Omental fat pad (tissue), 4 donors: Measurements from ENCODE around the gene CHMP2A. TPM values are rescaled to one million over a fixed set of nuclear protein-coding genes. Genes with fewer than 3 reads are reported as not detected.
"Not testable (repeated sequence)": the region's sequence is repeated elsewhere in the genome, so short reads cannot be mapped to it uniquely, and the experiment has no call there.

Experiments
- ATAC-seq: fragments of 150-250 bp; one replicate; pipeline ENCODE4 v1.9.1; 2016; ENCODE audit warnings: mild to moderate bottlenecking, moderate library complexity; ENCODE audit not compliant: low FRiP score
- DNase-seq: peaks from one replicate; pipeline ENCODE4 v3.0.0-alpha.2; 2019; ENCODE audit warnings: low spot score
- small RNA-seq: library from RNA; depleted of rRNA; stranded (forward); fragments of <200 nt; gene quantifications from one replicate; pipeline ENCODE3, GENCODE V24; 2016
- total RNA-seq, 4 donors: library from RNA; depleted of rRNA; stranded (reverse); fragments of >200 nt; gene quantifications; one replicate each; pipeline ENCODE4 v1.1.0, GENCODE V29; 2016
- TF ChIP-seq, protein P1 (sequence below), 3 donors: fragments of 450-650 bp; IDR thresholded peaks; one replicate each; pipeline ENCODE4 v1.5.1; 2016 to 2017; ENCODE audit warnings: antibody characterized with exemption in 3 of 3, mild to moderate bottlenecking in 3 of 3, moderate library complexity in 2 of 3

The CHMP2A gene
- total RNA-seq, 4 donors from 2014 or later, result 87.0 to 115 (median 99.6) TPM

GRCh38 chr19:58510084-58510862, 44.6 kb downstream of the CHMP2A start:
- DNase-seq (no peak), ATAC-seq (no peak)
- TF ChIP-seq, protein P1, sequence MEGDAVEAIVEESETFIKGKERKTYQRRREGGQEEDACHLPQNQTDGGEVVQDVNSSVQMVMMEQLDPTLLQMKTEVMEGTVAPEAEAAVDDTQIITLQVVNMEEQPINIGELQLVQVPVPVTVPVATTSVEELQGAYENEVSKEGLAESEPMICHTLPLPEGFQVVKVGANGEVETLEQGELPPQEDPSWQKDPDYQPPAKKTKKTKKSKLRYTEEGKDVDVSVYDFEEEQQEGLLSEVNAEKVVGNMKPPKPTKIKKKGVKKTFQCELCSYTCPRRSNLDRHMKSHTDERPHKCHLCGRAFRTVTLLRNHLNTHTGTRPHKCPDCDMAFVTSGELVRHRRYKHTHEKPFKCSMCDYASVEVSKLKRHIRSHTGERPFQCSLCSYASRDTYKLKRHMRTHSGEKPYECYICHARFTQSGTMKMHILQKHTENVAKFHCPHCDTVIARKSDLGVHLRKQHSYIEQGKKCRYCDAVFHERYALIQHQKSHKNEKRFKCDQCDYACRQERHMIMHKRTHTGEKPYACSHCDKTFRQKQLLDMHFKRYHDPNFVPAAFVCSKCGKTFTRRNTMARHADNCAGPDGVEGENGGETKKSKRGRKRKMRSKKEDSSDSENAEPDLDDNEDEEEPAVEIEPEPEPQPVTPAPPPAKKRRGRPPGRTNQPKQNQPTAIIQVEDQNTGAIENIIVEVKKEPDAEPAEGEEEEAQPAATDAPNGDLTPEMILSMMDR (IDR thresholded peaks at IDR 0.05), result no peak

GRCh38 chr19:58509731-58510083, 45.2 kb downstream of the CHMP2A start:
- TF ChIP-seq, protein P1 (IDR thresholded peaks at IDR 0.05), result no peak
- DNase-seq, result no peak
- ATAC-seq, result no peak

GRCh38 chr19:58507602-58508223, 47.2 kb downstream of the CHMP2A start:
- not testable (repeated sequence) for ATAC-seq, DNase-seq

Small RNA genes lying within 50 kb of the gene (small RNA-seq; reads per million reads assigned to genes)
- not detected for gene MIR6807
- not detected for gene RN7SL525P

Other genes starting within 250 kb of the CHMP2A start
- gene ERVK3-1, start 249.7 kb downstream of the CHMP2A start, total RNA-seq, result 10 to 100 TPM; 39.5 to 85.1 (median 59.2) TPM
- 1 to 10 TPM; 2.0 to 3.7 (median 2.8) TPM for gene ZSCAN22, start 228.1 kb downstream of the CHMP2A start, total RNA-seq
- gene A1BG, start 201.6 kb downstream of the CHMP2A start, total RNA-seq, result 10 to 100 TPM in 3 of 4 donors, 1 to 10 TPM in 1; 8.7 to 18.4 (median 16.4) TPM
- 1 to 10 TPM in 3 of 4 donors, under 1 TPM in 1; 0.74 to 2.4 (median 1.3) TPM for gene ZNF497, start 192.4 kb downstream of the CHMP2A start, total RNA-seq
- 1 to 10 TPM in 3 of 4 donors, under 1 TPM in 1; 0.48 to 4.4 (median 2.1) TPM for gene ZNF837, start 174.1 kb downstream of the CHMP2A start, total RNA-seq
- 1,000 to 10,000 TPM; 1,379 to 1,993 (median 1,504) TPM for gene RPS5, start 167.8 kb downstream of the CHMP2A start, total RNA-seq
- not detected for gene RNF225, start 159.4 kb downstream of the CHMP2A start, total RNA-seq
- 10 to 100 TPM in 2 of 4 donors, 1 to 10 TPM in 2; 7.9 to 34.1 (median 9.2) TPM for gene ZNF584, start 146.5 kb downstream of the CHMP2A start, total RNA-seq
- gene ZNF132, start 115.0 kb downstream of the CHMP2A start, total RNA-seq, result 1 to 10 TPM; 4.0 to 8.2 (median 4.6) TPM
- 1 to 10 TPM; 3.8 to 8.5 (median 6.0) TPM for gene ZNF324B, start 103.5 kb downstream of the CHMP2A start, total RNA-seq
- gene ZNF324, start 88.0 kb downstream of the CHMP2A start, total RNA-seq, result 10 to 100 TPM in 3 of 4 donors, 1 to 10 TPM in 1; 7.3 to 23.3 (median 15.8) TPM
- gene ZNF446, start 78.8 kb downstream of the CHMP2A start, total RNA-seq, result 10 to 100 TPM in 1 of 4 donors, 1 to 10 TPM in 3; 6.6 to 10.4 (median 8.0) TPM
- gene SLC27A5, start 43.1 kb downstream of the CHMP2A start, total RNA-seq, result 1 to 10 TPM; 4.5 to 8.5 (median 5.6) TPM
- 10 to 100 TPM in 1 of 4 donors, 1 to 10 TPM in 3; 4.6 to 10.2 (median 8.4) TPM for gene ZBTB45, start 35.3 kb downstream of the CHMP2A start, total RNA-seq
- gene TRIM28, start 11.0 kb downstream of the CHMP2A start, total RNA-seq, result 100 to 1,000 TPM; 151 to 238 (median 166) TPM
- gene UBE2M, start 3.5 kb upstream of the CHMP2A start, total RNA-seq, result 10 to 100 TPM; 19.4 to 26.2 (median 23.3) TPM
- 10 to 100 TPM; 15.8 to 32.5 (median 22.1) TPM for gene MZF1, start 18.2 kb upstream of the CHMP2A start, total RNA-seq